ENCODE results near the gene COL28A1. TPM values are rescaled to one million over a fixed set of nuclear protein-coding genes. Genes with fewer than 3 reads are reported as not detected.

Gene COL28A1
- total RNA-seq, 4 donors from 2014 or later: 0.60 to 4.4 (median 4.1) TPM

DNA sequence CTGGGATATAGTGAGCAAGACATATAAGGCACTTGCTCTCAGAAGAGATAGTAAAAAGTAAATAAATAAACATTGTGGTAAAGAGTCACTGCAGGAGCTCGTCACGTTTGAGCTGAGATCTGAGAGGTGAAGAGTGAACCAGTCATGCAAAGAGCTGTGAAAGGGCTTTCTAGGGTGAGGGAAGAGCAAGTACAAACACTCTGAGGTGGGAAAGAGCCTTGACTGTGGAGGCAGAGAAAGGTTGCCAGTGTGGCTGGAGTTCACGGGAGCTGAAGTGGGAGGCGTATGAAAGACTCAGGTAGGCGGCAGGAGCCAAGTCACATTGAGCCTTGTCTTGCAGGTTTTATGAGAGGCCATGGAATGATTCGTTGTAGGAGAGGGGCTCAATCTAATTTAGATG is 212.3 kb downstream of the COL28A1 start:
- Histone ChIP-seq H3K27ac (no peak overlapping the region), H3K4me3 (no peak overlapping the region), H3K36me3 (no peaks in the 10 kb centered on the region), H3K9me3 (no peaks in the 10 kb centered on the region), H3K4me1 (no peaks in the 10 kb centered on the region), H3K27me3 (no peaks in the 10 kb centered on the region)
- DNase-seq: no peak
- WGBS, 2 donors (ENCODE audit: low coverage in 1 of 2): 68 to 77% methylated on average over 6 of the region's 6 CpGs
- intact Hi-C loops (cut with DNase I; ENCODE audit: low total_unique reads) (no loop called here), in situ Hi-C loops (cut with MboI; ENCODE audit: low pct_ligation_motif_present in 1 of 4, low pct_unique_long_range_greater_than_20kb in 1 of 4, low sequenced_read_pairs in 3 of 4) (no loop called here)
- TF ChIP-seq POLR2A (IDR thresholded peaks at IDR 0.05) (no peak), EP300 (IDR thresholded peaks at IDR 0.05; ENCODE audit: low read depth) (no peak), POLR2AphosphoS5 (IDR thresholded peaks at IDR 0.05) (no peak)
- TF ChIP-seq, protein P1, sequence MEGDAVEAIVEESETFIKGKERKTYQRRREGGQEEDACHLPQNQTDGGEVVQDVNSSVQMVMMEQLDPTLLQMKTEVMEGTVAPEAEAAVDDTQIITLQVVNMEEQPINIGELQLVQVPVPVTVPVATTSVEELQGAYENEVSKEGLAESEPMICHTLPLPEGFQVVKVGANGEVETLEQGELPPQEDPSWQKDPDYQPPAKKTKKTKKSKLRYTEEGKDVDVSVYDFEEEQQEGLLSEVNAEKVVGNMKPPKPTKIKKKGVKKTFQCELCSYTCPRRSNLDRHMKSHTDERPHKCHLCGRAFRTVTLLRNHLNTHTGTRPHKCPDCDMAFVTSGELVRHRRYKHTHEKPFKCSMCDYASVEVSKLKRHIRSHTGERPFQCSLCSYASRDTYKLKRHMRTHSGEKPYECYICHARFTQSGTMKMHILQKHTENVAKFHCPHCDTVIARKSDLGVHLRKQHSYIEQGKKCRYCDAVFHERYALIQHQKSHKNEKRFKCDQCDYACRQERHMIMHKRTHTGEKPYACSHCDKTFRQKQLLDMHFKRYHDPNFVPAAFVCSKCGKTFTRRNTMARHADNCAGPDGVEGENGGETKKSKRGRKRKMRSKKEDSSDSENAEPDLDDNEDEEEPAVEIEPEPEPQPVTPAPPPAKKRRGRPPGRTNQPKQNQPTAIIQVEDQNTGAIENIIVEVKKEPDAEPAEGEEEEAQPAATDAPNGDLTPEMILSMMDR (IDR thresholded peaks at IDR 0.05): no peak

DNA sequence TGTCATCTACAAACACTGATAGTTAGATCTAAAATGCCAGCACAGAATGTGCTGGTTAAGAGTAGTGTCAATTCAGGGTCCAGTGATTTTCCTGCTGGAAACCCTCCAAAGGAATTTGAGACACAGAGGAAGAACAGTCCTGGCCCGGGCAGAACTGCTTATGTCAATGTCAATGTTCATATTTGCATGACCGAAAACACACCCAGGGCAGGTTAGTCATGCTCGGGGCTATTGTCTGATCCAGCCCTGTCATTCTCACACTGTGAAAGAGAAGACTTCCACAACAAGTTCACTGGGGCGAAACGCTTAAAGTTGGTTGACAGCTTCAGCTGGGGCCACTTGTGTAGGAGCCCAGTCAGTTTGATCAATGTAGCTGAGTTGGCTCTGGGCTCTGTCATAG is 214.0 kb downstream of the COL28A1 start:
- Histone ChIP-seq H3K9me3 (no peaks in the 10 kb centered on the region), H3K27me3 (no peaks in the 10 kb centered on the region), H3K4me1 (no peaks in the 10 kb centered on the region), H3K27ac (peak overlapping the region in 1 of 4 donors; percentile 21), H3K4me3 (no peak overlapping the region), H3K36me3 (no peaks in the 10 kb centered on the region)
- WGBS, 2 donors (ENCODE audit: low coverage in 1 of 2): 43% methylated on average over 5 of the region's 5 CpGs; no CpG with 5 or more reads in 1 of the 2 donors
- DNase-seq: peak; percentile 44
- TF ChIP-seq POLR2AphosphoS5 (IDR thresholded peaks at IDR 0.05) (no peak), EP300 (IDR thresholded peaks at IDR 0.05; ENCODE audit: low read depth) (no peak), POLR2A (IDR thresholded peaks at IDR 0.05) (no peak)
- TF ChIP-seq, protein P1 (IDR thresholded peaks at IDR 0.05): no peak
- in situ Hi-C loops (cut with MboI; ENCODE audit: low pct_ligation_motif_present in 1 of 4, low pct_unique_long_range_greater_than_20kb in 1 of 4, low sequenced_read_pairs in 3 of 4) (no loop called here), intact Hi-C loops (cut with DNase I; ENCODE audit: low total_unique reads) (no loop called here)

DNA sequence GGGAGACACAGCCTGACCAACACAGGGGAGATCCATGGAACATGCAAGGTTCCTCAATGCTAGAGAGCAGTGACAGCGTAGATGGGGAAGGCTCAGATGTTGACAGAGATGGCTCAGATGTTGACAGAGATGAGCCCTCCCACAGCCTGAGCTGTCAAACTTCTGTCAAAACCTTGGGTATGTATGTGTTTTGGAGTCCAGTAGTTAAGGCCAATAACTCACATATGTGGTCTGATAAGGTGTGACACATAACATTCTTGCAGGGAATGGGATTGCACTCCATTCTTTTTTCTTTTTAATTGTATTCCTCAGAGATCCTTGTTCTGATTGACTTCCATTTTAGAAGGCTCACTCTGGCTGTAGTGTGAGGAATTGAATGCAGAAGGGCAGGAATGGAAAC is 217.1 kb downstream of the COL28A1 start:
- H3K9me3 ChIP-seq: no peaks in the 10 kb centered on the region
- H3K4me3 ChIP-seq: no peak overlapping the region
- intact Hi-C loops (cut with DNase I; ENCODE audit: low total_unique reads) (no loop called here), in situ Hi-C loops (cut with MboI; ENCODE audit: low pct_ligation_motif_present in 1 of 4, low pct_unique_long_range_greater_than_20kb in 1 of 4, low sequenced_read_pairs in 3 of 4) (no loop called here)
- H3K36me3 ChIP-seq: no peaks in the 10 kb centered on the region
- TF ChIP-seq POLR2A (IDR thresholded peaks at IDR 0.05) (no peak), EP300 (IDR thresholded peaks at IDR 0.05; ENCODE audit: low read depth) (no peak), POLR2AphosphoS5 (IDR thresholded peaks at IDR 0.05) (no peak)
- TF ChIP-seq, protein P1 (IDR thresholded peaks at IDR 0.05): no peak
- no peaks in the 10 kb centered on the region for H3K27me3 ChIP-seq
- WGBS, 2 donors (ENCODE audit: low coverage in 1 of 2): 86% methylated on average over 1 of the region's 1 CpG; no CpG with 5 or more reads in 1 of the 2 donors
- no peak overlapping the region for H3K27ac ChIP-seq
- H3K4me1 ChIP-seq: no peaks in the 10 kb centered on the region
- DNase-seq: no peak

DNA sequence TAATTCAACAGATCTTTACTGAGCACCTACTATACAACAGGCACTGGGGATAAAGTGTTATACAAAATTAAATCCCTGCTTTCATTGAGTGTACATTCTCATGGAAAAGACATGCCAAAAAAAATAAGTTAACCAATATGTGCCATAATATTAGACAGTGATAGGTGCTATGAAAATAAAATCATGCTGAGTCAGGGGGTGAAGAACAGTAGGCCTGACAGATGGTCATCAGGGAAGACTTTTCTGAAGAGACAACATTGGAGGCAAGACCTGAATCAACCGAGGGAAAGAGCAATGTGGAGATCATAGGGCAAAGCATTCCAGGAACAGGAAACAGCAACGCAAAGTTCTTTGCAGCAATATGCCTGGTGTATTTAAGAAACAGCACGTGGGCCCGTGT is 217.8 kb downstream of the COL28A1 start:
- Histone ChIP-seq H3K4me1 (no peaks in the 10 kb centered on the region), H3K36me3 (no peaks in the 10 kb centered on the region), H3K27ac (no peak overlapping the region), H3K27me3 (no peaks in the 10 kb centered on the region), H3K4me3 (no peak overlapping the region), H3K9me3 (no peaks in the 10 kb centered on the region)
- DNase-seq: no peak
- in situ Hi-C loops (cut with MboI; ENCODE audit: low pct_ligation_motif_present in 1 of 4, low pct_unique_long_range_greater_than_20kb in 1 of 4, low sequenced_read_pairs in 3 of 4): no loop called here
- intact Hi-C loops (cut with DNase I; ENCODE audit: low total_unique reads): no loop called here
- WGBS, 2 donors (ENCODE audit: low coverage in 1 of 2): 82 to 86% methylated on average over 4 of the region's 4 CpGs
- TF ChIP-seq EP300 (IDR thresholded peaks at IDR 0.05; ENCODE audit: low read depth): no peak
- no peak for TF ChIP-seq POLR2A (IDR thresholded peaks at IDR 0.05)
- TF ChIP-seq, protein P1 (IDR thresholded peaks at IDR 0.05): no peak
- TF ChIP-seq POLR2AphosphoS5 (IDR thresholded peaks at IDR 0.05): no peak
